ENCODE measurements around the gene GPC6. TPM values are rescaled to one million over a fixed set of nuclear protein-coding genes. Genes with fewer than 3 reads are reported as not detected.

The GPC6 gene
- total RNA-seq, 1 donor from 2014 or later = 50.3 TPM

GRCh38 chr13:93721483-93721882 is 494.9 kb downstream of the GPC6 start:
- Mint-ChIP-seq H3K4me3 (ENCODE audit: low read depth) (no peak overlapping the region), H3K36me3 (ENCODE audit: insufficient read depth) (peaks cover 8% of the 10 kb centered on the region), H3K9me3 (ENCODE audit: low read depth) (peaks cover 21% of the 10 kb centered on the region), H3K27me3 (no peaks in the 10 kb centered on the region), H3K4me1 (ENCODE audit: low read depth) (peaks cover under 1% of the 10 kb centered on the region), H3K27ac (no peak overlapping the region)
- no peak for TF ChIP-seq CTCF (IDR thresholded peaks at IDR 0.05; ENCODE audit: unreplicated experiment)
- no peak for DNase-seq (ENCODE audit: low spot score, unreplicated experiment)

- no peaks in the 10 kb centered on the region for H3K27me3 Mint-ChIP-seq
- peaks cover 2% of the 10 kb centered on the region for H3K36me3 Mint-ChIP-seq (ENCODE audit: insufficient read depth)
- no peak overlapping the region for H3K4me3 Mint-ChIP-seq (ENCODE audit: low read depth)
- no peak for TF ChIP-seq CTCF (IDR thresholded peaks at IDR 0.05; ENCODE audit: unreplicated experiment)
- H3K9me3 Mint-ChIP-seq (ENCODE audit: low read depth) = peaks cover 18% of the 10 kb centered on the region
- H3K27ac Mint-ChIP-seq = no peak overlapping the region
- no peak for DNase-seq (ENCODE audit: low spot score, unreplicated experiment)
- peaks cover 3% of the 10 kb centered on the region for H3K4me1 Mint-ChIP-seq (ENCODE audit: low read depth)
These were observed 496.7 kb downstream of the GPC6 start for GRCh38 chr13:93723316-93723715.

GRCh38 chr13:93724187-93724586 is 497.6 kb downstream of the GPC6 start:
- TF ChIP-seq CTCF (IDR thresholded peaks at IDR 0.05; ENCODE audit: unreplicated experiment) = no peak
- H3K36me3 Mint-ChIP-seq (ENCODE audit: insufficient read depth) = peaks cover 1% of the 10 kb centered on the region
- no peak overlapping the region for H3K4me3 Mint-ChIP-seq (ENCODE audit: low read depth)
- DNase-seq (ENCODE audit: low spot score, unreplicated experiment) = no peak
- H3K4me1 Mint-ChIP-seq (ENCODE audit: low read depth) = peaks cover 3% of the 10 kb centered on the region
- H3K27me3 Mint-ChIP-seq = no peaks in the 10 kb centered on the region
- peaks cover 15% of the 10 kb centered on the region for H3K9me3 Mint-ChIP-seq (ENCODE audit: low read depth)
- H3K27ac Mint-ChIP-seq = no peak overlapping the region

GRCh38 chr13:93726173-93726957 is 499.8 kb downstream of the GPC6 start:
- H3K27ac Mint-ChIP-seq = peak overlapping the region; percentile 76
- peaks cover 3% of the 10 kb centered on the region for H3K4me1 Mint-ChIP-seq (ENCODE audit: low read depth)
- H3K4me3 Mint-ChIP-seq (ENCODE audit: low read depth) = no peak overlapping the region
- no peak for DNase-seq (ENCODE audit: low spot score, unreplicated experiment)
- no peaks in the 10 kb centered on the region for H3K27me3 Mint-ChIP-seq
- no peaks in the 10 kb centered on the region for H3K36me3 Mint-ChIP-seq (ENCODE audit: insufficient read depth)
- no peaks in the 10 kb centered on the region for H3K9me3 Mint-ChIP-seq (ENCODE audit: low read depth)
- TF ChIP-seq CTCF (IDR thresholded peaks at IDR 0.05; ENCODE audit: unreplicated experiment) = no peak

GRCh38 chr13:93727211-93728141 is 500.9 kb downstream of the GPC6 start:
- Mint-ChIP-seq H3K4me3 (ENCODE audit: low read depth) (no peak overlapping the region), H3K27me3 (no peaks in the 10 kb centered on the region), H3K9me3 (ENCODE audit: low read depth) (no peaks in the 10 kb centered on the region), H3K27ac (no peak overlapping the region), H3K4me1 (ENCODE audit: low read depth) (peaks cover 3% of the 10 kb centered on the region), H3K36me3 (ENCODE audit: insufficient read depth) (no peaks in the 10 kb centered on the region)
- TF ChIP-seq CTCF (IDR thresholded peaks at IDR 0.05; ENCODE audit: unreplicated experiment) = no peak
- DNase-seq (ENCODE audit: low spot score, unreplicated experiment) = no peak

Data from progenitor cell of endocrine pancreas (in vitro differentiated cells).